ENCODE measurements around the gene ECHS1. TPM values are rescaled to one million over a fixed set of nuclear protein-coding genes. Genes with fewer than 3 reads are reported as not detected.
A peak's percentile ranks its signal among the peaks of the same experiment; 100 is the strongest.

ECHS1 gene
- total and polyA plus RNA-seq, 2 of the 8 experiments (the other 6 are each of a cell fraction or from before 2014, with no cell fraction given) = 41.7 to 101 TPM

GRCh38 chr10:133372507-133372906 lies 647 bp downstream of the ECHS1 start:
- Histone ChIP-seq H2AK5ac (ENCODE audit: low read depth, low read length) (no peak overlapping the region), H3K79me1 (ENCODE audit: low read depth, low read length) (peaks cover 7% of the 10 kb centered on the region), H3K27me3 (replicated peaks in 1 of 4; ENCODE audit: control insufficient read depth in 3 of 4, extremely low read depth in 1 of 4, insufficient read depth in 3 of 4, low read length in 3 of 4) (peaks cover 8 to 27% (median 18%) of the 10 kb centered on the region in 4 experiments), H3K4me3 (ENCODE audit: extremely low read depth in 1 of 4, insufficient read depth in 2 of 4, low read depth in 3 of 4, low read length in 4 of 4) (peak overlapping the region in 2 of 4 experiments; percentile 79 to 97; a peak in 3 of 8 replicates), H4K91ac (replicated peaks; ENCODE audit: insufficient read length, low read length) (no peak overlapping the region), H4K8ac (ENCODE audit: extremely low read depth, insufficient read depth, low read length) (no peak overlapping the region; the same call in 1 of the 2 replicates), H3K4me1 (replicated peaks in 1 of 4; ENCODE audit: control insufficient read depth in 3 of 4, insufficient read depth in 4 of 4, low read length in 3 of 4) (no peaks in the 10 kb centered on the region; a peak in 2 of 7 replicates), H2BK5ac (ENCODE audit: low read depth, low read length) (no peak overlapping the region), H3K4ac (replicated peaks; ENCODE audit: insufficient read length, low read depth, low read length) (no peak overlapping the region), H2BK120ac (replicated peaks; ENCODE audit: low read depth, low read length) (no peak overlapping the region), H4K20me1 (replicated peaks in 1 of 2; ENCODE audit: control insufficient read depth in 1 of 2, insufficient read depth in 2 of 2, low read length in 2 of 2) (peaks cover 3 to 14% of the 10 kb centered on the region in 2 experiments), H3K23me2 (ENCODE audit: low read depth, low read length) (peaks cover 1% of the 10 kb centered on the region; the same call in 1 of the 2 replicates), H2BK15ac (ENCODE audit: low read length) (no peak overlapping the region), H2BK12ac (ENCODE audit: low read depth, low read length) (no peak overlapping the region), H3K36me3 (ENCODE audit: control insufficient read depth in 2 of 4, insufficient read depth in 4 of 4, low read length in 3 of 4) (peaks cover 13 to 24% (median 21%) of the 10 kb centered on the region in 4 experiments), H3K4me2 (ENCODE audit: insufficient read depth in 1 of 2, low read depth in 2 of 2, low read length in 2 of 2) (peak overlapping the region; percentile 53 to 56), H3K27ac (ENCODE audit: low read depth, low read length) (no peak overlapping the region), H3K18ac (ENCODE audit: extremely low read depth, low read length) (no peak overlapping the region), H3K9me3 (ENCODE audit: insufficient read depth in 2 of 2, low read depth in 1 of 2, low read length in 1 of 2) (no peaks in the 10 kb centered on the region), H2AFZ (ENCODE audit: low read length) (no peak overlapping the region), H3K56ac (replicated peaks; ENCODE audit: insufficient read length, low read depth, low read length) (no peak overlapping the region), H3K14ac (ENCODE audit: insufficient read length) (no peak overlapping the region), H4K5ac (ENCODE audit: insufficient read length, low read depth, low read length) (no peak overlapping the region), H3K9ac (replicated peaks in 1 of 4; ENCODE audit: extremely low read depth in 1 of 4, low read depth in 3 of 4, low read length in 3 of 4) (no peak overlapping the region), H3K23ac (ENCODE audit: insufficient read length) (no peak overlapping the region), H2BK20ac (ENCODE audit: low read length) (no peak overlapping the region), H3K79me2 (ENCODE audit: control insufficient read depth in 1 of 2, insufficient read depth in 2 of 2, low read length in 2 of 2) (peaks cover 0 to 3% of the 10 kb centered on the region in 2 experiments; a peak in 2 of 4 replicates)
- FAIRE-seq = no peak
- no peak for DNase-seq (ENCODE audit: low read depth in 1 of 2, low spot score in 2 of 2)
- ChIA-PET POLR2A (ENCODE audit: partially characterized antibody) (interaction anchor here (1.2 to 1.9 kb wide), 2 partner anchors 11 to 25 kb away, joined by 3 to 8 read pairs; partner anchors contain the start of gene PRAP1), CTCF (ENCODE audit: partially characterized antibody) (interaction anchor here (1.2 kb wide), 1 partner anchor 9 kb away, joined by 4 read pairs; no protein-coding TSS in a partner anchor)
- 83% methylated on average over 10 of the region's 20 CpGs; no CpG with 5 or more reads in 1 of the 2 experiments for WGBS, 2 experiments (ENCODE audit: extremely low coverage in 1 of 2, insufficient coverage in 1 of 2, insufficient read length in 1 of 2, insufficient replicate concordance in 2 of 2, low coverage in 1 of 2, low lambda C conversion rate in 2 of 2, missing lambda C conversion rate in 1 of 2)
- TF ChIP-seq SIN3A (conservative IDR thresholded peaks at IDR 0.05 in 1 of 2, IDR thresholded peaks at IDR 0.05 in 1 of 2; ENCODE audit: low read depth in 1 of 2, low read length in 2 of 2) = no peak
- no peak for TF ChIP-seq SRF (IDR thresholded peaks at IDR 0.05; ENCODE audit: low read depth, low read length)
- no peak for TF ChIP-seq JUN (IDR thresholded peaks at IDR 0.05; ENCODE audit: low read depth, low read length)
- TF ChIP-seq SP1 (IDR thresholded peaks at IDR 0.05; ENCODE audit: low read depth, low read length) = no peak
- no peak for TF ChIP-seq SP4 (IDR thresholded peaks at IDR 0.05; ENCODE audit: low read length)
- no peak for TF ChIP-seq BACH1 (IDR thresholded peaks at IDR 0.05; ENCODE audit: low read length)
- TF ChIP-seq TAF1 (IDR thresholded peaks at IDR 0.05; ENCODE audit: low read depth, low read length) = no peak
- TF ChIP-seq GTF2F1 (IDR thresholded peaks at IDR 0.05; ENCODE audit: borderline replicate concordance, low read depth, low read length) = no peak
- no peak for TF ChIP-seq KDM5A (IDR thresholded peaks at IDR 0.05; ENCODE audit: low read length)
- TF ChIP-seq RAD21 (IDR thresholded peaks at IDR 0.05 in 1 of 2, conservative IDR thresholded peaks at IDR 0.05 in 1 of 2; ENCODE audit: low read depth in 2 of 2, low read length in 2 of 2) = no peak
- TF ChIP-seq TAF7 (optimal IDR thresholded peaks at IDR 0.05; ENCODE audit: borderline replicate concordance, low read depth, low read length) = no peak
- TF ChIP-seq ZNF274 (IDR thresholded peaks at IDR 0.05; ENCODE audit: borderline replicate concordance, extremely low read depth, low read length) = no peak
- no peak for TF ChIP-seq CBX8 (IDR thresholded peaks at IDR 0.05; ENCODE audit: borderline replicate concordance, low read depth, low read length)
- no peak for TF ChIP-seq TCF12 (IDR thresholded peaks at IDR 0.05; ENCODE audit: low read depth, low read length)
- TF ChIP-seq CREB1 (IDR thresholded peaks at IDR 0.05) = no peak
